Mesothelial cell of epicardium (in vitro differentiated cells): ENCODE measurements around the gene KRTCAP2. TPM values are rescaled to one million over a fixed set of nuclear protein-coding genes. Genes with fewer than 3 reads are reported as not detected.

Source experiments
- DNase-seq, 2 experiments: peaks; one replicate each; pipeline ENCODE4 v3.0.0; 2021; ENCODE audit warnings: low spot score in 2 of 2; ENCODE audit not compliant: unreplicated experiment in 2 of 2
- H3K27ac Mint-ChIP-seq: 2 replicates; pipeline ENCODE4 v1.8.0; 2021; ENCODE audit warnings: mixed read lengths
- H3K27me3 Mint-ChIP-seq: 2 replicates; pipeline ENCODE4 v1.8.0; 2021; ENCODE audit warnings: low read depth, mixed read lengths
- H3K36me3 Mint-ChIP-seq: 2 replicates; pipeline ENCODE4 v1.8.0; 2021; ENCODE audit warnings: mixed read lengths
- H3K4me1 Mint-ChIP-seq: 2 replicates; pipeline ENCODE4 v1.8.0; 2021; ENCODE audit warnings: mixed read lengths
- H3K4me3 Mint-ChIP-seq: 2 replicates; pipeline ENCODE4 v1.8.0; 2021; ENCODE audit warnings: mild to moderate bottlenecking, moderate library complexity, mixed read lengths
- H3K9me3 Mint-ChIP-seq: 2 replicates; pipeline ENCODE4 v1.8.0; 2021; ENCODE audit warnings: mixed read lengths
- CTCF ChIP-seq: fragments of 200-600 bp; sonication (generic); IDR thresholded peaks from one replicate; pipeline ENCODE4 v1.5.0; 2021; ENCODE audit warnings: antibody characterized with exemption; ENCODE audit not compliant: unreplicated experiment
- total RNA-seq: library from RNA; stranded (reverse); gene quantifications from 3 replicates; pipeline ENCODE4 v1.2.1, GENCODE V29; 2021

The KRTCAP2 gene
- total RNA-seq, 1 donor from 2014 or later, result 120 TPM

- Mint-ChIP-seq H3K4me1 (peaks cover 59% of the 10 kb centered on the region), H3K4me3 (peak overlapping the region; percentile 90), H3K36me3 (peaks cover 25% of the 10 kb centered on the region), H3K9me3 (no peaks in the 10 kb centered on the region), H3K27ac (peak overlapping the region; percentile 99), H3K27me3 (no peaks in the 10 kb centered on the region)
- no peak for DNase-seq
- TF ChIP-seq CTCF, result no peak
Observed at GRCh38 chr1:155134322-155134721, 38.8 kb downstream of the KRTCAP2 start.

GRCh38 chr1:155133799-155134281, 39.3 kb downstream of the KRTCAP2 start:
- peak overlapping the region; percentile 99 for H3K27ac Mint-ChIP-seq

GRCh38 chr1:155131856-155132255, 41.2 kb downstream of the KRTCAP2 start:
- no peak for DNase-seq
- peaks cover 61% of the 10 kb centered on the region for H3K4me1 Mint-ChIP-seq
- peak overlapping the region; percentile 100 for H3K27ac Mint-ChIP-seq
- no peaks in the 10 kb centered on the region for H3K9me3 Mint-ChIP-seq
- TF ChIP-seq CTCF, result no peak
- H3K4me3 Mint-ChIP-seq, result no peak overlapping the region
- peaks cover 4% of the 10 kb centered on the region for H3K27me3 Mint-ChIP-seq
- peaks cover 22% of the 10 kb centered on the region for H3K36me3 Mint-ChIP-seq

More at GRCh38 chr1:155133799-155134281, 39.3 kb downstream of the KRTCAP2 start:
- TF ChIP-seq CTCF, result no peak
- Mint-ChIP-seq H3K4me1 (peaks cover 61% of the 10 kb centered on the region), H3K4me3 (no peak overlapping the region), H3K27me3 (no peaks in the 10 kb centered on the region), H3K36me3 (peaks cover 25% of the 10 kb centered on the region), H3K9me3 (no peaks in the 10 kb centered on the region)
- DNase-seq, result no peak

- H3K9me3 Mint-ChIP-seq, result no peaks in the 10 kb centered on the region
Observed at GRCh38 chr1:155131285-155131684, 41.8 kb downstream of the KRTCAP2 start.

GRCh38 chr1:155130272-155131006, 42.7 kb downstream of the KRTCAP2 start:
- no peak for TF ChIP-seq CTCF
- DNase-seq, result no peak

More at GRCh38 chr1:155131285-155131684, 41.8 kb downstream of the KRTCAP2 start:
- Mint-ChIP-seq H3K36me3 (peaks cover 22% of the 10 kb centered on the region), H3K27me3 (peaks cover 8% of the 10 kb centered on the region), H3K4me1 (peaks cover 64% of the 10 kb centered on the region), H3K4me3 (peak overlapping the region; percentile 84), H3K27ac (peak overlapping the region; percentile 100)
- TF ChIP-seq CTCF, result no peak
- no peak for DNase-seq

More at GRCh38 chr1:155130272-155131006, 42.7 kb downstream of the KRTCAP2 start:
- H3K4me3 Mint-ChIP-seq, result peak overlapping the region; percentile 84
- no peaks in the 10 kb centered on the region for H3K9me3 Mint-ChIP-seq
- peaks cover 22% of the 10 kb centered on the region for H3K36me3 Mint-ChIP-seq
- peaks cover 11% of the 10 kb centered on the region for H3K27me3 Mint-ChIP-seq
- peak overlapping the region; percentile 100 for H3K27ac Mint-ChIP-seq
- H3K4me1 Mint-ChIP-seq, result peaks cover 65% of the 10 kb centered on the region
